Stomach (tissue), 9 donors: ENCODE data around the gene C19orf81. TPM values are rescaled to one million over a fixed set of nuclear protein-coding genes. Genes with fewer than 3 reads are reported as not detected.

Experiments
- DNase-seq, 2 donors: peaks; one replicate each; pipeline versions ENCODE4 v3.0.0 to v3.0.0-alpha.2; 2013 to 2019
- H3K27ac ChIP-seq, 5 donors: fragments of 200-600 bp in 4 of 5; sonication (generic) in 4 of 5; one replicate each; pipeline ENCODE4 v1.5.1; 2013 to 2019; ENCODE audit warnings: mild to moderate bottlenecking in 1 of 5, moderate library complexity in 1 of 5
- H3K27me3 ChIP-seq, 3 donors: fragments of 200-600 bp; sonication (generic); one replicate each; pipeline ENCODE4 v1.5.1; 2017 to 2019; ENCODE audit warnings: mixed run types in 1 of 3
- H3K36me3 ChIP-seq, 4 donors: fragments of 200-600 bp; sonication (generic); 1 replicate in 3 of 4; 2 replicates in 1 of 4; pipeline ENCODE4 v1.5.1; 2016 to 2019
- H3K4me1 ChIP-seq, 4 donors: fragments of 200-600 bp; sonication (generic); one replicate each; pipeline ENCODE4 v1.5.1; 2016 to 2019
- H3K4me3 ChIP-seq, 4 donors: fragments of 200-600 bp; sonication (generic) in 3 of 4; one replicate each; pipeline ENCODE4 v1.5.1; 2016 to 2019; ENCODE audit warnings: mild to moderate bottlenecking in 1 of 4
- H3K9me3 ChIP-seq, 4 donors: fragments of 200-600 bp; sonication (generic); one replicate each; pipeline ENCODE4 v1.5.1; 2016 to 2019
- CTCF ChIP-seq, 7 experiments: fragments of 450-650 bp in 4 of 7; fragments of 200-600 bp in 3 of 7; sonication (generic) in 3 of 7; IDR thresholded peaks; one replicate each; pipeline ENCODE4 v1.5.1; 2016 to 2019; ENCODE audit warnings: antibody characterized with exemption in 7 of 7, control low read depth in 2 of 7, mild to moderate bottlenecking in 1 of 7
- EP300 ChIP-seq: sonication (generic); formaldehyde crosslinking; IDR thresholded peaks from one replicate; pipeline ENCODE4 v1.6.1; 2017; ENCODE audit warnings: antibody characterized with exemption
- POLR2A ChIP-seq, 4 donors: fragments of 450-650 bp; IDR thresholded peaks; one replicate each; pipeline ENCODE4 v1.6.1; 2016; ENCODE audit warnings: antibody characterized with exemption in 4 of 4, control low read depth in 2 of 4, mild to moderate bottlenecking in 1 of 4, moderate library complexity in 1 of 4
- POLR2AphosphoS5 ChIP-seq, 3 donors: sonication (generic); formaldehyde crosslinking; IDR thresholded peaks; one replicate each; pipeline ENCODE4 v1.6.1; 2016; ENCODE audit warnings: antibody characterized with exemption in 3 of 3
- WGBS, 5 donors: extraction: QIAGEN DNeasy Blood & Tissue Kit in 3 of 5; methylation state at CpG; one replicate each; pipeline versions ENCODE4 v1.1.5 to v1.1.7; 2013 to 2018; 5-methylcytosine and 5-hydroxymethylcytosine counted together
- intact Hi-C: fragments of 100-400 bp; cut with DNase I; formaldehyde crosslinking; loops from one replicate; pipeline ENCODE4 v1.15.1; 2023; ENCODE audit warnings: low total_unique reads
- polyA plus RNA-seq, 3 donors: library from polyadenylated mRNA; stranded (reverse); fragments of 200-250 nt; gene quantifications; one replicate each; pipeline ENCODE4 v1.2.3, GENCODE V29; 2013
- total RNA-seq, 5 donors: library from RNA; depleted of rRNA; stranded (reverse); fragments of >200 nt; gene quantifications; one replicate each; pipeline versions ENCODE4 v1.1.0 to v1.2.3, GENCODE V29; 2014 to 2016
- donor health status: healthy with polysubstance abuse.
- donor health status: Bipolar disorder and iron deficiency.
- donor health status: healthy.

The C19orf81 gene
- total and polyA plus RNA-seq, 8 donors: 2.3 TPM; not detected in 7

DNA sequence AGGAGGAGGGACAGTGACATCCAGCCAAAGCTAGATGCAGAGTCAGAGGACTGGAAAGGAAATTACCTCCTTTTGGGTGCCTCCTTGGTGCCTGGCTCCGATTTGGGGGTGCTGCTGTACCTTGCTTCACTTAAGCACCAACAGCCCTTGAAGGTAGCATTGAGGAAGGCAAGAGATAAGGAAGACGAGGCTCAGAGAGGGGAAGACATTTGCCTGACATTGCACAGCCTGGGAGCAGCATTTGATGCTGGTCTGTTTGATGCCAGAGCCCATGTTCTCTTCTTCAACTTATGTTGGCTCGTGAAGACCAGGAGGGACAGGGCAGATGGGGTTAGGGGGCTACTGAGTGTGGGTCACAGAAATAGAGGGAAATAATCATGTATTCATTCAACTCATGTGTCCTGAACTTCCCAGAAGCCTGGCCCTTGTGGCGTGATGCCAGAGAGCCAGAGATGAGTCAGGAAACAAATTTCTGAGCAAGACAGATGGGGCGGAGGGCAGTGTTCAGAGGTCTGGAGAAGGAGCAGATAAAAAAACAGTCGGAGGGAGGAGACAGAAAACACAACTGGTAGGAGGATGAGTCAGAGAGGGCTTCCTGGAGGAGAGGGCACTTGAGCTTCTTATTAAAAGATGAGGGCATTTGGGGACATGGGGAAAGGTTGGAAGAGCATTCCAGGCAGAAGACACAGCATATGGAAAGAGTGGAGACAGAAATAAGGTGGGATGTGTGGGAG is 3.0 kb upstream of the C19orf81 start:
- H3K27me3 ChIP-seq: peaks cover 2 to 95% (median 19%) of the 10 kb centered on the region in 3 donors
- H3K9me3 ChIP-seq: no peaks in the 10 kb centered on the region
- no peaks in the 10 kb centered on the region for H3K4me1 ChIP-seq
- H3K36me3 ChIP-seq: no peaks in the 10 kb centered on the region
- intact Hi-C loops: no loop called here
- TF ChIP-seq POLR2A (IDR thresholded peaks at IDR 0.05) (no peak), POLR2AphosphoS5 (IDR thresholded peaks at IDR 0.05) (no peak), CTCF (IDR thresholded peaks at IDR 0.05) (no peak), EP300 (no peak)
- no peak for DNase-seq
- WGBS, 5 donors: 38 to 53% (median 52%) methylated on average over 6 of the region's 6 CpGs
- no peak overlapping the region for H3K27ac ChIP-seq
- no peak overlapping the region for H3K4me3 ChIP-seq

DNA sequence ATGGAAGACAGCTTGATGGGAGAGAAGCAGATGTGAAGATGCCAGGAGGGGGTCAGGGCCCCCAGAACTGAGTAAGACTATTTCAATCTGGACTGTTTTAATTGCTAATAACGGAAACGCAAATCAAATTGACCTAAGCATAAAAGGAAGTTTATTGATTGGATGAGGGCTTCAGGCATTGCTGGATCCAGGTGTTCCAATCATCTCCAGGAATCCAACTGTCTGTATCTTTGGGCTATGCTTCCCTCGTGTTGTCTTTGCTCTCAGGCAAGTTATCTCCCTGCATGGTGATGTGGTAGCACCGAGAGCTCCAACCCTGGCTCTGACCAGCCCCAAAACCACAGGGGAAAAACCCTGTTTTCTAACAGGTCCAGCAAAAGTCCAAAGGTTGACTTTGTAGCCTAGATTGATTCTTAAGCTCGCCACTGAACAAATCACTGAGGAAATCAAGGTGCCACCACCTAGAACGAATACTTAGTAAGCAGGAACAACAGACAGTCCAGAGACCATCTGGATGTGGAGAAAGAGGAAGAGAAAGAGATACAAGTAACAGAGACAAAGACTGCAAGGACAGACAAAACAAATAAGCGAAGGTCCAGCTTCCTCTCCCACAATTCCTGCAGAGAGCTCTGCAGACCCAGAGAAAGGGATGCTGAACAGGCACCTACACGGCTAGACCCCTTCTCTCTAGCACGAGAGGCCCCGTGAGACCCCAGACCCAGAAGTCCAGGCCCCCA is 1.2 kb upstream of the C19orf81 start:
- H3K4me1 ChIP-seq: no peaks in the 10 kb centered on the region
- no peaks in the 10 kb centered on the region for H3K36me3 ChIP-seq
- no peak overlapping the region for H3K27ac ChIP-seq
- peaks cover 2 to 93% (median 17%) of the 10 kb centered on the region in 3 donors for H3K27me3 ChIP-seq
- no peak overlapping the region for H3K4me3 ChIP-seq
- 55 to 64% (median 59%) methylated on average over 10 of the region's 10 CpGs for WGBS, 5 donors
- TF ChIP-seq POLR2A (IDR thresholded peaks at IDR 0.05) (no peak), EP300 (no peak), CTCF (IDR thresholded peaks at IDR 0.05) (no peak), POLR2AphosphoS5 (IDR thresholded peaks at IDR 0.05) (no peak)
- intact Hi-C loops: no loop called here
- DNase-seq: no peak
- no peaks in the 10 kb centered on the region for H3K9me3 ChIP-seq

DNA sequence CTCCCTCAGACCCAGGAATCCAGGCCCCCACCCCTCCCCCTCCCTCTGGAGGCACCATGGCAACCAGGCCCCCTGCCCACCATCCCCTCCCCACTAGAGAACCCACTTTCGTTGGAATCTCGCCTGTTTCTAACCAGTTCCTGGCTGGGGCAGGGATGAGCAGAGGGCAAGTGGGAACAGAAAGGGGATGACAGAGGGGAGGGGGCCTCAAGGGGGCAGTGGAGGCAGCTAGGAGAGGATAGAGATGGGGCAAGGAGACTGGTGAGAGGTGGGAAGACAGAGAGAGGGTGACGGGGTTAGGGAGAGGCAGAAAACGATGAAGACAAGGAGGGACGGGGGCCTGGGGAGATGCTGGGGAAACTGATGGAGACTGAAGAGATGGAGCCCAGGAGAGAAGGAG is 586 bp upstream of the C19orf81 start:
- TF ChIP-seq EP300 (no peak), POLR2AphosphoS5 (IDR thresholded peaks at IDR 0.05) (no peak), POLR2A (IDR thresholded peaks at IDR 0.05) (no peak), CTCF (IDR thresholded peaks at IDR 0.05) (no peak)
- Histone ChIP-seq H3K4me3 (no peak overlapping the region), H3K9me3 (no peaks in the 10 kb centered on the region), H3K36me3 (no peaks in the 10 kb centered on the region), H3K27ac (no peak overlapping the region), H3K27me3 (peaks cover 2 to 92% (median 17%) of the 10 kb centered on the region in 3 donors), H3K4me1 (no peaks in the 10 kb centered on the region)
- WGBS, 5 donors: 41 to 58% (median 52%) methylated on average over 5 of the region's 5 CpGs
- no peak for DNase-seq
- intact Hi-C loops: no loop called here

DNA sequence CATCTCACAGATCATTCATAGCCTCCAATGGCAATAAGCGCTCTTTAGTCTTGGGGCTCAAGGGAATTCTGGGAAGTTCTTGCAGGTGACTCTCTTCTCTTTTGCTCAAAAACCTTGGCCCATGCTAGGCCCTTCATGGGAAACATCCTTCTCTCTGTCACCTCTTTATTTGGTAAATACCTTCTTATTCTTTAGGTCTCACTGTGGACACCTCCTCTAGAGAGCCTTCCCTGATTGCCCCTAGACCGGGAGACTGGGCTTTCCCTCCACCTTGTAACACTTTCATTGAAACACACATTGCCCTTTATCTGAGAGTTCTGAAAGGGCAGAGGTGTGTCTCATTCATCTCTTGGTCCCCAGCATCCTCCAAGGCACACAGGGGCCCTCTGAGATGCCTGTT is 1.9 kb downstream of the C19orf81 start:
- Histone ChIP-seq H3K9me3 (peaks cover 10 to 17% (median 14%) of the 10 kb centered on the region in 4 donors), H3K4me1 (no peaks in the 10 kb centered on the region), H3K27ac (no peak overlapping the region), H3K27me3 (peaks cover 2 to 87% (median 26%) of the 10 kb centered on the region in 3 donors), H3K36me3 (no peaks in the 10 kb centered on the region), H3K4me3 (no peak overlapping the region)
- TF ChIP-seq CTCF (IDR thresholded peaks at IDR 0.05): no peak
- no peak for TF ChIP-seq POLR2AphosphoS5 (IDR thresholded peaks at IDR 0.05)
- no peak for TF ChIP-seq EP300
- TF ChIP-seq POLR2A (IDR thresholded peaks at IDR 0.05): no peak
- 72 to 87% (median 80%) methylated on average over 2 of the region's 2 CpGs for WGBS, 5 donors
- DNase-seq: no peak
- intact Hi-C loops: no loop called here
